GM18867 (cell line): ENCODE data around the gene PSG5.
"Not testable (repeated sequence)": the region's sequence is repeated elsewhere in the genome, so short reads cannot be mapped to it uniquely, and the experiment has no call there.

Experiments used
- ATAC-seq: cut with Tn5 transposase; IDR thresholded peaks from one replicate; pipeline ENCODE4 v1.9.1; 2021; ENCODE audit warnings: mild to moderate bottlenecking, moderate library complexity; ENCODE audit not compliant: unreplicated experiment

The PSG5 gene

GRCh38 chr19:43188092-43188491 lies 1.8 kb upstream of the PSG5 start:
- ATAC-seq, result not testable (repeated sequence)

GRCh38 chr19:43181869-43182771 lies 4.2 kb downstream of the PSG5 start:
- not testable (repeated sequence) for ATAC-seq

GRCh38 chr19:43179569-43180147 lies 6.7 kb downstream of the PSG5 start:
- not testable (repeated sequence) for ATAC-seq

- ATAC-seq, result not testable (repeated sequence)
Observed at GRCh38 chr19:43178577-43178976, 7.8 kb downstream of the PSG5 start.

- ATAC-seq, result not testable (repeated sequence)
Observed at GRCh38 chr19:43165906-43166305, 20.4 kb downstream of the PSG5 start.

- not testable (repeated sequence) for ATAC-seq
Observed at GRCh38 chr19:43163135-43163534, 23.2 kb downstream of the PSG5 start.

GRCh38 chr19:43162261-43162660 lies 24.1 kb downstream of the PSG5 start:
- ATAC-seq, result not testable (repeated sequence)

- ATAC-seq, result no peak
Observed at GRCh38 chr19:43152214-43152613, 34.1 kb downstream of the PSG5 start.

GRCh38 chr19:43149788-43150187 lies 36.5 kb downstream of the PSG5 start:
- ATAC-seq, result not testable (repeated sequence)

- no peak for ATAC-seq
Observed at GRCh38 chr19:43148233-43148632, 38.1 kb downstream of the PSG5 start.

GRCh38 chr19:43141763-43142162 lies 44.6 kb downstream of the PSG5 start:
- not testable (repeated sequence) for ATAC-seq

GRCh38 chr19:43132696-43133095 lies 53.6 kb downstream of the PSG5 start:
- no peak for ATAC-seq

- ATAC-seq, result not testable (repeated sequence)
Observed at GRCh38 chr19:43131281-43131842, 55.0 kb downstream of the PSG5 start.

- ATAC-seq, result not testable (repeated sequence)
Observed at GRCh38 chr19:43129197-43129596, 57.1 kb downstream of the PSG5 start.

GRCh38 chr19:43127336-43127735 lies 59.0 kb downstream of the PSG5 start:
- not testable (repeated sequence) for ATAC-seq

- no peak for ATAC-seq
Observed at GRCh38 chr19:43126720-43127119, 59.6 kb downstream of the PSG5 start.

- no peak for ATAC-seq
Observed at GRCh38 chr19:43124360-43124759, 62.0 kb downstream of the PSG5 start.

- not testable (repeated sequence) for ATAC-seq
Observed at GRCh38 chr19:43120433-43121026, 65.8 kb downstream of the PSG5 start.

GRCh38 chr19:43119526-43119925 lies 66.8 kb downstream of the PSG5 start:
- ATAC-seq, result not testable (repeated sequence)
